Glomerular endothelial cell (primary cell): ENCODE results near the gene NSL1. TPM values are rescaled to one million over a fixed set of nuclear protein-coding genes. Genes with fewer than 3 reads are reported as not detected.

ENCODE experiments used
- DNase-seq: peaks from one replicate; pipeline ENCODE4 v3.0.0-alpha.2; 2011; ENCODE audit warnings: low read depth, low spot score; ENCODE audit errors: extremely low read depth
- total RNA-seq: library from RNA; depleted of rRNA; stranded (reverse); fragments of >200 nt; gene quantifications from 2 replicates; pipeline ENCODE4 v1.2.3, GENCODE V29; 2015

The NSL1 gene
- total RNA-seq, 1 donor from 2014 or later = 25.8 TPM

DNA sequence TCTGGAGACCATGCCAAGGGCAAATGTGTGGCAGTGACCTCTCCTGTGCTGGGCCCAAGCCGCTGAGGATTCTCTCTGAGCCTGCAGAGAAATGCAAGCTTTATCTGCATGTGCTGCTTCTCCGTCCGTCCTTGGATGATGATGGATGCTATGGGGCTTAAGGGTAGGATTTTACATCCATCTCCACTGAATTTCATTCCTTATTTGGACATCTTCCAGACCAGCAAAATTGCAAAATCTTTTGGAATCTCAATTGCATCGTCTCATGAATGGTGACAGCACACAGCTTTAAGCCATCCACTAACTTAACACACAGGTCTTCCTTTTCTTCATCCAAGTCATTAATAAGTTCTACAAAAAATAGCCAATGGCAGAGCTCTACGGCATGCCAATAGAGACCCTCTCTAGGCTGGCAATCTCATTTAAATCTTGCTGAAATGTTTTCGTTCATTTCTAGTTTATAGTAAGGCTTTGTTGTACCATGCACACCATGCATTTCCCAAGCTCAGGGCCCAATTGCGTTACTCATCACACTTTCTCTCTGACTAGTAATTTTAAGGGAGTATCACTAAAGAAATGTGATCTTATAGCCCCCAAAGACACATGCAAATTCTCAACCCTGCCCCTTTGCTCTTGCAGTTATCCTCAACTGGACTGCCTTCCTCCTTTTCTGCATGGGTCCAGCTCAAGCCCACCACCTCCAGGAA lies 103.1 kb downstream of the NSL1 start:
- no peak for DNase-seq

DNA sequence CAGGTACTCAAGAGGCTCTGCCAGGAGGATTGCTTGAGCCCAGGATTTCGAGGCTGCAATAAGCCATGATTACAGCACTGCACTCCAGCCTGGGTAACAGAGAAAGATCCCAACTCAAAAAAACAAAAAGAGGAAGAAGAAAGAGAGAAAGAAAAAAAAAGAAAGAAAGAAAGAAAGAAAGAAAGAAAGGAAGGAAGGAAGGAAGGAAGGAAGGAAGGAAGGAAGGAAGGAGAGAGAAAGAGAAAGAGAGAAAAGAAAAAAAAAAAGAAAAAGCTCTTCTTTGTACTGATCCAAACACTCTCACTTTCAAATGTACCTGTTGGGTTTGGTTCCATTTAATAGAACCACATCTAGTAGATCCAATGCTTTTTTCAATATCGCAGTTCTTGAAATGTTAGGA lies 103.8 kb downstream of the NSL1 start:
- DNase-seq = no peak

DNA sequence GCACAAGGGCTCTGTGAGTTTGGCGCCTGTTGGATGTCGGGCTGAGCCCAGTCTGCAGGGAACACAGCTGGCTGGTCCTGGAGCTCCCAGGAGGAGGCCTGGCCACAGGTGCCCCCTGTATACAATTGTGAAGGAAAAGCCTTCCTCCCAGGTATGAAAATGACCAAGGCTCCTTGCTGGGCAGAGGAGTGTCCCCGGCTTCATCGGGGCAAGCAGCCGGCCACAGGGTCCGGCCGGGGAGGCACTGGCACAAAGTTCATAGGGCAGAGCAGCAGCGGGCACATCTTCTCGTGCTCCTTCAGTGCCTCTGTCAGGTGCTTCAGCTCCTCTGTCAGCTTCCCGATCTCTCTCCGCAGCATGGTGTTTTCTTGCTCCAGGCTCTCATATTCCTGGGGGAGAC lies 105.0 kb downstream of the NSL1 start:
- no peak for DNase-seq

GRCh38 chr1:212686069-212686468 lies 105.5 kb downstream of the NSL1 start:
- DNase-seq = no peak

GRCh38 chr1:212685429-212685828 lies 106.1 kb downstream of the NSL1 start:
- no peak for DNase-seq

DNA sequence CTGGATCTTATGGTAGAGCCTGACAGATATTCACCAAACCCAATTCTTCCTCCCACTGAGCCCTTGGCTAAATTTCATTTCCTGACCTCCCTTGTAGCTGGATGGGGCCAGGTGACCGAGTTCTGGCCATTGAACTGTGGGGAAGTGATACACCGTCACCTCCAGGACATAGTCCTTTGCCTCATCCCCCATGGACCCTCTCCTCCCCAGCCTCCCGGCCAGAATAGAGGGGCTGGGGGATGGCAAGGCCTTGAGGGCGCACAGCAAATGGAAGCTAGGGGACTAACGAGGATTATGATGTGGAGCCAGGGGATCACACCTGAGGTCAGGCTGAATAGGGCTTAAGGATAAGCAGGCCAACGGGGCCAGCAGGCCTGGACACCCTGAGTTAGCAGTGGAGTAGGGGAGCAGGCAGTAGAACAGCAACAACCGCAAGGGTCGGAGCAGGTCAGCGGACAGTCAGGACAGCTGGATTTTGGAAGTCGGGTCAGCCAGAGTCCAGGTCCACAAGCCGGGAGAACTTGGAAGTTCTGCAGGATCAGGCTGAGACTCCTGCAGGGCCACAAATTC lies 107.0 kb downstream of the NSL1 start:
- no peak for DNase-seq

- no peak for DNase-seq
Measured at GRCh38 chr1:212684076-212684475, 107.5 kb downstream of the NSL1 start.

DNA sequence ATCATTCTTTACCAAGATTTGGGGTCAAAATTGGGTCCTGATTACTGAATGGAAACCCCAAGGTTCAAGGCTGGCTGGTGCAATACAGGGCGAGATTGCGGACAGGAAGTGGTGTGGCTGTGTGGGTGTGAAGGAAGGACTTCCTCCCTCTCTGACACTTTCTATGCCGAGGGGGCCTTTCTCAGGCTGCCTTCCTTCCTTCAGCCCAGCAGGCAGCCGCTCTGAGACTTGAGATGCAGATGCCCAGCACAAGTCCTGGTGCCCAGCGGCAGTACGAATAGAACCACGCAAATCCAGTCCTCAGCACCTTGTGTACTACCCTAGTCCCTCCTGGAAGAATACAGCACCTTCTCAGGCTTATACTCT lies 108.2 kb downstream of the NSL1 start:
- no peak for DNase-seq

DNA sequence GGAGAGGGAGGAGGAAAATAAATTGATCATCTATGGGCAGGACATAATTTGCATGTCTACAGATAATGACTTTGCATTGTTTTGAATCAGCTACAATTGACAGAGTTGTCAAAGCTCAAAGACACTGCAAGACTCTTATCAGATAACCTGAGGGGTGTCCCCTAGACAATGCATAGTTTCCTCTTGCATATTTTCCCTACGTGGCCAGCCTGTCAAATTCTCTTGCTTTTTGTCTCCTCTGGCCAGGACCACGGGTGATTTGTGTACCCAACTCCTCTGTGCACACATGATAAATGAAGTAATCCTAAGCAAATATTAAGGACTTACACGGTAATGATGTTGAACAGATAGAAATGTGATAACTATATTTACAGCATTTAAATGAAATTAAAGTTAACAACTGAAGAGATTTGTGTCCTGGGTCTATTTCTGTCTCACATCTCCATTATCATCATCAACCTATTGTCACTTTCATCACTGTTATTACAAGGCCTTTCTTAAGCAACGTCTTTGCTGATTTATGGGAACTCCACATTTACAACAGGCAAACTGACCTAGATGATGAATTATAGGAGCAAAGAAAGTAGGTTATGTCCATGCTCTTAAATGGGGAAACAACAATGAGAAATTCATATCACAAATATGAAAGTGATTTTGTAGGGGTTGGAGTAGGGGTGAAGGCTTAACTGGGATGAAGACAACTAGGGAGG lies 110.7 kb downstream of the NSL1 start:
- no peak for DNase-seq

- no peak for DNase-seq
Measured at GRCh38 chr1:212678456-212679410, 112.8 kb downstream of the NSL1 start.

DNA sequence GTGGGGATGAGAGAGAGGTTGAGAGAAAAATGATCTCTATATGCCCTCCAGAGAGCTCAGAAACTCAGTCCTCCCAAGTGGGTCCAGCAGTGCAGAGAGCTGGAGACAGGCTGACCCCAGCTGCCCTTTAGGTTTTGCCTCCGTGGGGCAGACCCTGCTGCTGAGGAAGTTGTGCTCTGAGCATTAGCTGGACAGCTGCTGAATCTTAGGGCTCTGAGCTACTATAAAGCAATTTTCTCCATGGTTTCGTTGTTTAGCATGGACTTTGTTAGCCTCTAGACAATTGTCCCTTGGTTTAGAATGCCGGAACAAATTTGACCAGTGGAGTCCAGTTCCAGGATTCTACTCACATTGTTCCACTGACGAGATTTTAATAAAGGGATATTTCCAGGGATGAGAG lies 114.0 kb downstream of the NSL1 start:
- no peak for DNase-seq

- no peak for DNase-seq
Measured at GRCh38 chr1:212677136-212677535, 114.4 kb downstream of the NSL1 start.

Other genes starting within 250 kb of the NSL1 start
- gene ATF3, start 183.0 kb downstream of the NSL1 start, total RNA-seq = 7.0 and 21.1 TPM in 2 replicates
- 1.2 and 1.6 TPM in 2 replicates for gene BATF3, start 91.9 kb downstream of the NSL1 start, total RNA-seq
- 9.4 and 9.5 TPM in 2 replicates for gene TATDN3, start 117 bp upstream of the NSL1 start, total RNA-seq
- not detected in 2 replicates for gene SPATA45, start 55.9 kb upstream of the NSL1 start, total RNA-seq
- gene FLVCR1, start 66.5 kb upstream of the NSL1 start, total RNA-seq = 4.1 and 7.1 TPM in 2 replicates
- gene VASH2, start 158.8 kb upstream of the NSL1 start, total RNA-seq = 0.53 and 0.76 TPM in 2 replicates
- gene ANGEL2, start 224.1 kb upstream of the NSL1 start, total RNA-seq = 14.4 and 43.0 TPM in 2 replicates